ENCODE results near the gene KLF13.

Gene KLF13

GRCh38 chr15:31317017-31317416 lies 9.6 kb upstream of the KLF13 start:
- no peak for DNase-seq (ENCODE audit: low read depth)

DNA sequence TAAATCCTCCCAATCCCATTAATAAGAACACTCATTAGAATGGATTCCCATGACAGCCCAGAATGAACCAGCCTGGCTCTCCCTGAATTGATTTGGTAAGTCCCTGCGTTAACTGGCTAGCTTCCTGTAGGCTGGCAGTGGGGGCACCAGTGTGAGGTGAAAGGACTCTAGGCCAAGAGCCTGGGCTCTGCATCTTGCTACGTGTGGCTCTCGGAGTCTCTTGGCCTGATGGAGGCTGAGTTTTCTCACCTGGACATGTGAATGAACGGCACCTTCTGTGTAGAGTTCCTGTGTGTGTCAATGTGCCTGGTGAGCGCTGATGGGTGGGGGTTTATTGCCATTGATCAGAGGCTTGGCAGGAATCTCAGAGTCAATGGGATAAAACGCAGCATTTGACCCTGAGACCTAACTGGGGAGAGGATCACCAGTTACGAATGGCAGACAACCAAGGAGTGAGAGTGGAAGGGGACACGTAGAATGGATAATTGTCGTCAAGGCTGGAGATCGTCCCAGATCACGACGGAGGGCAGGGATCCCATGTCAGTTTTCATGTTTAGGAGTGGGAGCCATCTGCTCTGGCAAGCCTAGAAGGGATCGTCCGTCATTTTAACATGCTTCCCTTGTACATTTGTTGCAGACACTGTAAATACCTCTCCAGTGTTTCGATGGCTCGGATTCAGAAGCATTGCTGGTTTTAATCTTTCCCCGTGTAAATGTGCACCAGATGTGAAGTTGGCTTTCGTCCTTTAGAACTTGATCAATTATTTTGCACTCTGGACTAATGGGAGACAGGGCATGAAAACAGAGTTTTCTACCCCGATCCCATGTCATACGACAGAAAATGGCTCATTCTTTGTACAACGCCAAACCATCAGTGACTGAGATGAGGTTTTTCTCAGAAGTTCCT lies 9.0 kb upstream of the KLF13 start:
- no peak for DNase-seq (ENCODE audit: low read depth)

DNA sequence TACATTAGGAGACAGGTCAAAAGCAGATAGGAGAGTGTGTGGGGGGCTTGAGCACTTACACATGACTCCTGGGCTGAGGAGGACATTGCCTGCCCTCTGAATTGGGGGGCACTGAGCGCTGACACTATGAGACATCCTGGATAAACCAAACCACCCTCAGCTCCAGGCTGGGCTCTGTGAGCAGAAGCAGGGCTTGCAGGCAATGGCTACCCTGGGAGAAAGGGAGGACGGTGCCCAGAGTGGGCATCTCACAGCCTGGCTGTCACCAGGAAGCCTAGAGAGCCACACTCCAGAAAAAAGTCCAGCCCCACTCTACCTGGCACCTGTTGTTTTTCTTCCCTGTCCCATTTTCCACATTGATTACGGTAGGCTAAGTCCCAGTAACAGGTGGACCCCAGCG lies 8.2 kb upstream of the KLF13 start:
- DNase-seq (ENCODE audit: low read depth) = no peak

DNA sequence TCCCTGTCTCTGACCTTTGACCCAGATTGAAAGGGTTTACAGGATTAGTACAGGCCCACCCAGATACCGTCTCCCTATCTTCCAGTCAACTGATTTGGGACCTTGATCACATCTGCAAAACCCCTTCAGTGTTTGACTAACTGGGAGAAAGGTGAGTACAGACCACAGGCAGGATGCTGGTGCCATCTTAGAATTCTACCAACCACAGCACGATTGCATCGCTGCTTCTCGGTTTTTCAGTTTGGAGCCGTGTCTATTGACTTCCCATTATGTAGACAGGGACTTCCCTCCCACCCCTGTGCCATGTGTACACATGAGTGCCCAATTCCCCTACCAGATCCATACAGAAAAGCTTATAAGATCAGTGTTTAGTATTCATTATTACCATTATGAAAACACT lies 6.6 kb upstream of the KLF13 start:
- no peak for DNase-seq (ENCODE audit: low read depth)

DNA sequence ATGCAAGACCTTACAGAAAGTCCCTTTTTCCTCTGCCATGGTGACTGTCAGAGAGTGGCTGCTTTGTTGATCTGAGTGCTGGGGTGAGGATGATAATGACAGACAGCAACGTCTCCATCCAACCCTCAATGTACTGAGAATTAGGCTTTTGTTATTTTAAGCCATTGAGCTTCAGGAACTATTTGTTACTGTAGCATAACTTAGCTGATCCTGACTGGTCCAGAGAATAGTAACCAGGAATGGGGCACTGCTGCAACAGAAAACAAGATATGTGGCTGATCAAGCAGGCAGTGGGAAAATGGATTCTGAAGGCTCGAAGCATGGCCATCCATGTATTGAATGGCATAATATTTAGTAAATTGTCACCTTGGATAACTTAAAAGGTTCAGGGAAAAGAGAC lies 5.2 kb upstream of the KLF13 start:
- DNase-seq (ENCODE audit: low read depth) = no peak

DNA sequence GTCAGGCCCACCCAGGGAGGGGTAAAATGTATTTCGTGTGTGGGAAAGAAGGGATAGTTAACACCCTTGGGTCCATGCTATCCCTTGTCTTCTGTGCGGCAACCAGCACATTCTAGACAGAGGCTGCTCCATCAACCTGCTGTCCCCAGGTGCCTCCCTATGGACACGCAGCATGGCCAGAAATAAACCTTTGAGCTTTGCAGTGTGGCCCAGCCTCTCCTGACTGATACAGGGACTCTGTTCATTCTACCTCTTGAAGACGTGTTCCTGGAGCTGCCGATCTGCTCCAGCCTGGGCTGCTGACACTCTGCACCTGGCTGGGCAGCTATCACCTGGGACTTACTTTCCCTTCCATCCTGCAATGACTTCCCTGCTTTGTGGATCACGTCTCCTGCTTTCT lies 4.1 kb upstream of the KLF13 start:
- DNase-seq (ENCODE audit: low read depth) = no peak

DNA sequence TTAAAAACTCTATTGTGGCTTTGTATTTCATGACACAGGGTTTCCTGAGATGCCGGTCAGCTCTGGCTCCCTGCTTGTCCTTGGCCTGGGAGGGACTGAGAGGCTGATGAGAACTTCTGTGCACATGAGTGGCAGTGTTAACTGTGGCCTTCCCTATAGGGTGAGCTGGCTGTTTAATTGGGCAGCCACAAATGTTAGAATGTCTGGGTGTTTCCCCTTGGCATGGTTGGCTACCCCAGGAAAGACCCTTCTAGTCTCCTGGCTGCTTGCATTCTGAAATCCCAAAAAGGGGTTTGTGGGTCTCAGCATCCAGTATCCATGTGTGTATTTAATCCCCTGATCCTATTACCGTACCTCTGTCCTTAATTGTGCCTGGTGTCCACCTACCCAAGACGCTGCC lies 3.0 kb upstream of the KLF13 start:
- DNase-seq (ENCODE audit: low read depth) = no peak

GRCh38 chr15:31324186-31324585 lies 2.4 kb upstream of the KLF13 start:
- no peak for DNase-seq (ENCODE audit: low read depth)

DNA sequence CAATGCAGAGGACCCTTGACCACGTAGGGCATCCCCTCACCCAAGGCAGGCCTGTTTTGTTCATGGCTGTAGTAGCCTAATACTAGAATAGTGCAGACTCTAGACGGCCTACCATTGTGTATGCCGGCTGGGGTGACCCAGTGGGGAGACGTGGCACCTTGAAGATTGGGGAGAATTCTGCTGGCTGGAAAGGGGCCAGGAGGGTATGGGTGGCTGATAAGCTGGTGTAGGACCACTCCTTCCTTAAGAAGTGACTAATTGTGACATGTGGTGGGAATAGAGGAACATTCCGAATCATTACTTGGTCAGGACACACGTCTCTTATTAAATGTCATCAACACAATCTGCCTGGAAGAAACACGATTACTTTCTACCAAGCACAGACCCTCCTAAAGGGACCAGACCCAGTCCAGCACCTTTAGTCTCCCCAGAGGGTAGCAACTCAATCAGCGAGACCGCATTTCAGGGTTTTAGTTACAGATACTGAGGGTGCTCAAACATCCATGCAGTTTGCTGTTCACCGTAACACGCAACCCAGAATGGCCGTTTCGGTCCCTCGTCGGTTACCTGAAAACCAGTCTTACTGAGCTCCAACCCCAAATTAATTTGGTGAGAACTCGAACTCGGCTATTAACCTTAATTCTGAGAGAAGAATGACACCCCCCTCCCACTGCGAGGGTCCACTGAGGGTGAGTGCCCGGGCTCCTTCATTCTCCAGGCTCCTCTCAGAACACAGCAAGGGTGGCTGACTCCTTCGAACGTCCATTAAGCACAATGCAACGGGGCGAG lies 1.6 kb upstream of the KLF13 start:
- DNase-seq (ENCODE audit: low read depth) = no peak

DNA sequence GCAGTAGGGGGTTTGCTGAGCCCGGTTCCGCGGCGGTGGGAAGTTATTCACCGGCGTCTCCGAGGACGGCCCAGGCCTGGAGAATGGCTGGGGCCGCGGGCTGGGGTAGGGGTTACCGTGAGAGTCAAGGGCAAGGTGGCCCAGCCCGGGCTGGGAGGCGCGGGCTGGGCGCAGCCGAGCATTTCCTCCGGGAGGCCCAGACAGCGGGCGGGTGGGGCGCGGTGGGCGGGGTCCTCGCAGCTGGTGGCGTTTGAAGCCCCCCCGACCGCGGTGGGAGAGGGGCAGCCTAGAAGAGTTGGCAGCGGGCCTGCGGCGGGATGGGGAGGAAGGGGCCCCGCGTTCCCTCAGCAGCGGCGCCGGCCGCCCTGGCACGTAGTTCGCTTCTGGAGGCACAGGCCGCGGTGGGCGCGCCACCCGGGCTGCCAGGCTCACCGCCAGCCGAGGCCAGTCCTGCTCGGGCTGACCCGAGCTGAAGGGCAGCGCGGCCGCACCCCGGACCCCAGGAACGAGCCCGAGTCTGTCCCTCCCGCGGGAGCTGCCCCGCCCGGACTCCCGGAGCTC lies 960 bp upstream of the KLF13 start:
- no peak for DNase-seq (ENCODE audit: low read depth)

GRCh38 chr15:31326875-31327668 lies 437 bp downstream of the KLF13 start:
- no peak for DNase-seq (ENCODE audit: low read depth)

GRCh38 chr15:31327669-31328427 lies 1.2 kb downstream of the KLF13 start:
- peak; percentile 57 for DNase-seq (ENCODE audit: low read depth)

DNA sequence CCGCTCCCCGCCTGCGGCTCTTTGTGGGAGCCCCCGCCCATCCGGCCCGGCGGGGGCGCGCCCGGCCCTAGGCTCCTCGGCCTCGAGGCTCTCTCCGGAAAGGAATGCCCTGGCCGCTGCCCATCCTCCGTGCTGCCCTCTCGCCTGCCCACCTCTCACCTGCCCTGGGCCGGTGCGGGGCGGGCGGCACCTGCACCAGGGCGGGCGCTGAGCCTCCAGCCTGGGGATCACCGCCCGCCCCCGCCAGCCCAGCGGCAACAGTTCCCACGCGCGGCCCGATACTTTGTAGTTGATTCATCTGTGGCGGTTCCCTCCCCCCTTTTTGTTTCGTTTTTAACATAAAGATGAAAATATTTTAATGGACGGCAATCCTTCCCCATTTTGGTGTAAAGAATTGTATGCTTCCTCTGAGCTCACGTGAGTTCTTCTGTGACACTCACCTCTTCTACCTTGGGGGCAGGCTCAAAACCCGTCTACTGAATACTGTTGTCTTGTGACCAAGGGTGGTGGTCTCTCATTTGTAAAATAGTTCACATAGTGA lies 1.9 kb downstream of the KLF13 start:
- peak; percentile 59 for DNase-seq (ENCODE audit: low read depth)

DNA sequence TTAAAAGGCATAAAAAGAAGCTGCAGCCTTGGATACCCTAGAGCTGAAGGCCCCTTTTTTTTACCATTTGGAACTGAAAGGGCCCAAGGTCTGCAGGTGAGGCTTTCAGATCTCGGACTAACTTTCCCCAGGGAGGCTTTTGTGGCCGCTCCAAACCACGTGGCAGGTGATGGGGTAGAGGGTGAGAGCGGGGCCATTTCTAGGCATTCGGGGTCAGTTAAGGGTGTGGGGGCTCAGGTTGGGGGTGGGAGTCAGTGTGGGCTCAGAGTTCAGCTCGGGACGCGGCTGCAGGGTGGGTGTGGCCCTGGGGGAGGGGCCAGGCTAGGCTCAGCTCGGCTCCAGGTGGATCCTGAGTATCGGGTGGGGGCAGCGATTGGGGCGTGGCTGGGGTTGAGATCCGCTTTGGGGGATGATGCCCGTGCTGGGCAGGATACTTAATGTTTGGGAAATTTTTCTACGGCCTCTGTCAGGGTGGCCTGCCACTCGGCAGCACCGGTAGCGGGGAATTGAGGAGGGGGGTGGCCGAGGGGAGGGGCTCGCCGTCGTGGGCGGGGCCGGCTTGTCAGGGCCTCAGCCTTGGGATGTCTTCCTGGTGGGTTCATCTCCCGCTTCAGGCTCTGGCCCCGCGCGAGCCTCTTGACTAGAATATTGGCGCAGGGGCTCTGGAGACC lies 2.5 kb downstream of the KLF13 start:
- no peak for DNase-seq (ENCODE audit: low read depth)

DNA sequence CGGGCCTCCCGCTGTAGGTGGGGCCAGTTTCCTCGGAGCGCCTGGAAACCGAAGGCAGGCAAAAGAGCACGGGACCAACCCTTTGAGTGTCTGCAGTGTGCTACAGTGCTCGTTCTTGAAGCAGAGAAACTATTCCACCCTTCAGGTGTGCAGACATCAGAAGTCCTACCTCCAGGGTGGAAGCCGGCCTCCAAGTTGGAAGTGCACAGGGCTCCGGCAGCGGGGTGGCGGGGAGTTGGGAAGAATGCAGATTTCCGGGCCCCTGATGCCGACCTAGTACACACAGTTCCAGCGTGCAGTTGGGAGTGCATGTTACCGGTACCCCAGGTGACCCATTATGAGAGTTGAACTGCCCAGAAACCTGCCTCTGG lies 3.0 kb downstream of the KLF13 start:
- DNase-seq (ENCODE audit: low read depth) = no peak

DNA sequence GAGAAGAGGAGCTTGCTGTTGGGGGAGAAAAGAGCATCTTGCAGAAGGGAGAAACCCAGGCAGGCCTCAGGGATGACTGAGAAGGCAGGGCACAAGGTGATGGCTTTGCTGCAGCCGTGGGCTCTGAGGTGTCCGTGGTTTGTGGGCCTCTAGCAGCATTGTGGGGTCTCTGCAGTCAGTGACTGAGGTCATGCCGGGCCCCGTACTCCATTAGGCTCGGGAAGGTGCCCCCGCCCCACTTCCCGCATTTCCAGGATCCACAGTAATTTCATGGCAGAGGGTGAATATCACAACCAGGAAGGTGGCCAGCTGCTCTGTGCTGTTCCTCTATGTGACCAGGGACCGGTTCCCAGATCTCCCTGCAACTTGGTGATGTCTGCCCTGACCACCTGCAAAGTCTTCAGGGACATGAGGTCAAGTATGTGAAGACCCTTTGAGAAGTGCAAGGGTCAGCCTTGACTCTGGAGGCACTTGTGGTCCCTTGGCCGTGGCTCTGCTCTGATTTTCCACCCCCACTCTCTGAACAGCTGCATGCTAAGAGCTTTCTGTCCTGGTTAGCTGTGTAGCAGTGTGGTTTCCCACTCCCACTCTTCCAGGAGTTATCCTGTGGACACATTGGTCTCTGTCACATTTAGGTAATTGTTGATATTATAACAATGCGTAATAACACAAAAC lies 3.6 kb downstream of the KLF13 start:
- no peak for DNase-seq (ENCODE audit: low read depth)

DNA sequence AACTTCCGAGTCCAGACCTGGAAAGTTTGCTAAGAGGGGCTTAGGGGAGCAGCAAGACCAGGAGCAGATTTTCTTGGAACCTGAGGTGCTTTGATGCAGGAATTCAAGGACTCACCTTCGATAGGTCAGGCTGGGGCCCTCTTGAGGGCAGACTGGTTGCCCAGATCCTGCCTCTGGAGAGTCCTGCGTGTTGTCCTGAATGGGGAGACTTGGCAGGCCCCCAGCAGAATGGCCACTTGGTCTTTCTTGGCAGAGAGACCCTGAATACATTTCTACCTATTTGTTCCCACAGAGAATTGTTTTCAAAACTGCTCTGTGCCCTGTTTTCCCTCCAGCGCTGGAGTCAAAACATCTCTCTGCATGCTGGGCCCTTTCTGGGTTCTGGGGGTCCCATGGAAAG lies 4.2 kb downstream of the KLF13 start:
- DNase-seq (ENCODE audit: low read depth) = no peak

GRCh38 chr15:31331389-31331788 lies 4.8 kb downstream of the KLF13 start:
- DNase-seq (ENCODE audit: low read depth) = no peak

GRCh38 chr15:31332020-31332680 lies 5.5 kb downstream of the KLF13 start:
- no peak for DNase-seq (ENCODE audit: low read depth)

DNA sequence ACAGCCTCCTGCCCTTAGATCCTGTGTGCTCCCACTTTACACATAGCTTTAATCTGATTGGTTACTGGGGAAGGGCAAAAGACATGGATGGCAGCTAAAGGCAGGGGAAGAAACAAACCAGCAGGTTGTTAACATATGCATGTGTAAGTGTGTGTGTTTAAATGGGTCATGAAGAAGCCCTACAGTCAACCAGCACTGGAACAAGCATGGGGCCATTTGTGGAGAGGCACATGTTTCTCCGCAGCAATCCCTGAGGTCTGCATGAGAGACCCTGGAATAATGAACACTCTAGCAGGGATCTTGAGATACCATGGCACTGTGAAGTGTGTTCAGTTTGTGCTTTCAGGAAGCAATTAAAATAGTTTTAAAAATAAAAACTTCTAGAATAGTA lies 6.0 kb downstream of the KLF13 start:
- no peak for DNase-seq (ENCODE audit: low read depth)
